ENCODE data around the gene TGIF2.

DNA sequence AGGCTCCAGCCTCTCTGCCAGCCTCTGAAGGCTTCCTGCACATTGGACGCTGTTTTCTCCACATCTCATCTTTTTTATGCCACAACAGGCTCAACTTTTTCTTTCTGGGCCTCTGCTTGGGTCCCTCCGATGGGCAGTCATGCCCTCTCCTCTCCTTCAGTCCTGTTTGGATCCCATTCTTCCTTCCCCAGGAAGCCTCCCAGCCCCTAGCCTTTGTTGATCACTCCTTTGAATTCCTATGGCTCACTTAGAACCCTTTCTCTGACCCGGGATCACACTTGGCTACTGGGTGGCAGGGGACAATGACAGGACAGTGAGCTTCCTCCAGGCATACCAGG, 68.1 kb downstream of the TGIF2 start:
- TF ChIP-seq, protein P1, sequence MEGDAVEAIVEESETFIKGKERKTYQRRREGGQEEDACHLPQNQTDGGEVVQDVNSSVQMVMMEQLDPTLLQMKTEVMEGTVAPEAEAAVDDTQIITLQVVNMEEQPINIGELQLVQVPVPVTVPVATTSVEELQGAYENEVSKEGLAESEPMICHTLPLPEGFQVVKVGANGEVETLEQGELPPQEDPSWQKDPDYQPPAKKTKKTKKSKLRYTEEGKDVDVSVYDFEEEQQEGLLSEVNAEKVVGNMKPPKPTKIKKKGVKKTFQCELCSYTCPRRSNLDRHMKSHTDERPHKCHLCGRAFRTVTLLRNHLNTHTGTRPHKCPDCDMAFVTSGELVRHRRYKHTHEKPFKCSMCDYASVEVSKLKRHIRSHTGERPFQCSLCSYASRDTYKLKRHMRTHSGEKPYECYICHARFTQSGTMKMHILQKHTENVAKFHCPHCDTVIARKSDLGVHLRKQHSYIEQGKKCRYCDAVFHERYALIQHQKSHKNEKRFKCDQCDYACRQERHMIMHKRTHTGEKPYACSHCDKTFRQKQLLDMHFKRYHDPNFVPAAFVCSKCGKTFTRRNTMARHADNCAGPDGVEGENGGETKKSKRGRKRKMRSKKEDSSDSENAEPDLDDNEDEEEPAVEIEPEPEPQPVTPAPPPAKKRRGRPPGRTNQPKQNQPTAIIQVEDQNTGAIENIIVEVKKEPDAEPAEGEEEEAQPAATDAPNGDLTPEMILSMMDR (IDR thresholded peaks at IDR 0.05; ENCODE audit: low read length), result no peak
- TF ChIP-seq EZH2 (optimal IDR thresholded peaks at IDR 0.05; ENCODE audit: low read depth, low read length) (no peak), EZH2phosphoT487 (IDR thresholded peaks at IDR 0.05; ENCODE audit: low read length) (no peak)

All from MM.1S (cell line).